ENCODE measurements around the gene PALM3. TPM values are rescaled to one million over a fixed set of nuclear protein-coding genes. Genes with fewer than 3 reads are reported as not detected.

Gene PALM3
- polyA plus RNA-seq, 3 donors: not detected

GRCh38 chr19:14097532-14098151 lies 35.8 kb upstream of the PALM3 start:
- peak overlapping the region in 1 of 7 donors; percentile 71 for H3K27ac Mint-ChIP-seq
- Histone ChIP-seq H3K36me3 (replicated peaks in 1 of 2; ENCODE audit: control insufficient read depth in 1 of 2, insufficient read depth in 2 of 2, low read length in 2 of 2) (peaks cover 55 to 69% of the 10 kb centered on the region in 2 donors), H3K4me1 (ENCODE audit: control insufficient read depth in 1 of 2, insufficient read depth in 2 of 2, low read length in 2 of 2) (no peaks in the 10 kb centered on the region), H3K9ac (ENCODE audit: insufficient read depth, low read length, poor library complexity, severe bottlenecking) (no peak overlapping the region), H3K4me2 (replicated peaks; ENCODE audit: extremely low read depth, low read length, poor library complexity, severe bottlenecking) (no peak overlapping the region), H4K20me1 (ENCODE audit: insufficient read depth, low read length) (peaks cover 77% of the 10 kb centered on the region), H3K27ac (ENCODE audit: low read depth in 1 of 2, low read length in 2 of 2) (no peak overlapping the region), H3K4me3 (replicated peaks in 1 of 3; ENCODE audit: low read depth in 2 of 3, low read length in 3 of 3) (no peak overlapping the region), H3K9me3 (replicated peaks in 1 of 2; ENCODE audit: control insufficient read depth in 1 of 2, insufficient read depth in 1 of 2, low read length in 2 of 2) (peaks cover 6 to 8% of the 10 kb centered on the region in 2 donors), H3K27me3 (ENCODE audit: control insufficient read depth in 2 of 2, insufficient read depth in 2 of 2, low read length in 2 of 2) (no peaks in the 10 kb centered on the region), H2AFZ (ENCODE audit: insufficient read depth, low read depth, low read length, poor library complexity, severe bottlenecking) (no peak overlapping the region), H3K79me2 (ENCODE audit: insufficient read depth, low read length) (peaks cover 2% of the 10 kb centered on the region)
- no peak overlapping the region for H3K4me3 Mint-ChIP-seq
- no peak for DNase-seq
- 94% methylated on average over 21 of the region's 21 CpGs for WGBS (ENCODE audit: insufficient coverage)
- no peaks in the 10 kb centered on the region for H3K4me1 Mint-ChIP-seq
- H3K27me3 Mint-ChIP-seq (ENCODE audit: low read depth in 3 of 3): no peaks in the 10 kb centered on the region
- H3K36me3 Mint-ChIP-seq: peaks cover 60 to 75% of the 10 kb centered on the region in 2 donors
- peaks cover 0 to 11% (median 7%) of the 10 kb centered on the region in 7 donors for H3K9me3 Mint-ChIP-seq
- intact Hi-C loops (cut with micrococcal nuclease): no loop called here
- TF ChIP-seq CTCF (IDR thresholded peaks at IDR 0.05): peak; percentile 29

- Mint-ChIP-seq H3K27ac (peak overlapping the region in 3 of 7 donors; percentile 32 to 80 (median 54)), H3K36me3 (peaks cover 52 to 63% of the 10 kb centered on the region in 2 donors), H3K4me3 (no peak overlapping the region), H3K9me3 (peaks cover 0 to 11% (median 7%) of the 10 kb centered on the region in 7 donors), H3K4me1 (peaks cover 8% of the 10 kb centered on the region), H3K27me3 (ENCODE audit: low read depth in 3 of 3) (no peaks in the 10 kb centered on the region)
- intact Hi-C loops (cut with micrococcal nuclease): no loop called here
- no peak overlapping the region for H3K27ac ChIP-seq (ENCODE audit: low read depth in 1 of 2, low read length in 2 of 2)
- peaks cover 44 to 57% of the 10 kb centered on the region in 2 donors for H3K36me3 ChIP-seq (replicated peaks in 1 of 2; ENCODE audit: control insufficient read depth in 1 of 2, insufficient read depth in 2 of 2, low read length in 2 of 2)
- H3K9ac ChIP-seq (ENCODE audit: insufficient read depth, low read length, poor library complexity, severe bottlenecking): no peak overlapping the region
- peaks cover 2% of the 10 kb centered on the region for H3K79me2 ChIP-seq (ENCODE audit: insufficient read depth, low read length)
- H3K9me3 ChIP-seq (replicated peaks in 1 of 2; ENCODE audit: control insufficient read depth in 1 of 2, insufficient read depth in 1 of 2, low read length in 2 of 2): peaks cover 6 to 8% of the 10 kb centered on the region in 2 donors
- no peak overlapping the region for H3K4me3 ChIP-seq (replicated peaks in 1 of 3; ENCODE audit: low read depth in 2 of 3, low read length in 3 of 3)
- no peak for TF ChIP-seq CTCF (IDR thresholded peaks at IDR 0.05)
- H2AFZ ChIP-seq (ENCODE audit: insufficient read depth, low read depth, low read length, poor library complexity, severe bottlenecking): no peak overlapping the region
- peaks cover 75% of the 10 kb centered on the region for H4K20me1 ChIP-seq (ENCODE audit: insufficient read depth, low read length)
- DNase-seq: no peak
- 96% methylated on average over 3 of the region's 11 CpGs for WGBS (ENCODE audit: insufficient coverage)
- peaks cover 9 to 10% of the 10 kb centered on the region in 2 donors for H3K4me1 ChIP-seq (ENCODE audit: control insufficient read depth in 1 of 2, insufficient read depth in 2 of 2, low read length in 2 of 2)
- H3K4me2 ChIP-seq (replicated peaks; ENCODE audit: extremely low read depth, low read length, poor library complexity, severe bottlenecking): no peak overlapping the region
- no peaks in the 10 kb centered on the region for H3K27me3 ChIP-seq (ENCODE audit: control insufficient read depth in 2 of 2, insufficient read depth in 2 of 2, low read length in 2 of 2)
These were observed 34.6 kb upstream of the PALM3 start for GRCh38 chr19:14096272-14096992.

All from CD14-positive monocyte (primary cell).